ENCODE results near the gene MOB3B. TPM values are rescaled to one million over a fixed set of nuclear protein-coding genes. Genes with fewer than 3 reads are reported as not detected.

The MOB3B gene
- total and polyA plus RNA-seq, 10 of the 15 experiments (the other 5 are each of a cell fraction or from before 2014, with no cell fraction given): 0.44 to 2.7 (median 0.91) TPM

DNA sequence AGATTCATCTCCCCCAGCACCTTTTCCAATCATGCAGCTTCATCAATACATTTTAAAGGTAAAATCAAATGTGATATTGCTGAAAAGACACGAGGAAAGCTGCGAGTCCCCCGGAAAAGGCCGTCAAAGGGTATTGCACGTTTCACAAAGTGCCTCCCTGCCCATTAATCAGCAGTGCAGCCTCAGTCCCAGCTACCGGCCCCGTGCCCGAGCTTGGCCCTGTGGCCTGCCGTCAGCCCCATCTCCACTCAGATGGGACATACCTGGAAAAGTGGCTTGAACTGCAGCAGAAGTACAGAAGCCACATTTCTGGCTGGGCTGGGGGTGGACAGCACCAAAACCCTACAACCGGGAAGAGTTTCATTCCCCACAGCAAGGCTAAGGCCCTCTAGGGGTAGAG lies 192.8 kb downstream of the MOB3B start (continued):
- TF ChIP-seq KDM1A (IDR thresholded peaks at IDR 0.05; ENCODE audit: borderline replicate concordance): no peak
- TF ChIP-seq, protein P1, sequence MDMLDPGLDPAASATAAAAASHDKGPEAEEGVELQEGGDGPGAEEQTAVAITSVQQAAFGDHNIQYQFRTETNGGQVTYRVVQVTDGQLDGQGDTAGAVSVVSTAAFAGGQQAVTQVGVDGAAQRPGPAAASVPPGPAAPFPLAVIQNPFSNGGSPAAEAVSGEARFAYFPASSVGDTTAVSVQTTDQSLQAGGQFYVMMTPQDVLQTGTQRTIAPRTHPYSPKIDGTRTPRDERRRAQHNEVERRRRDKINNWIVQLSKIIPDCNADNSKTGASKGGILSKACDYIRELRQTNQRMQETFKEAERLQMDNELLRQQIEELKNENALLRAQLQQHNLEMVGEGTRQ (IDR thresholded peaks at IDR 0.05; ENCODE audit: borderline replicate concordance, low read depth, low read length): no peak

DNA sequence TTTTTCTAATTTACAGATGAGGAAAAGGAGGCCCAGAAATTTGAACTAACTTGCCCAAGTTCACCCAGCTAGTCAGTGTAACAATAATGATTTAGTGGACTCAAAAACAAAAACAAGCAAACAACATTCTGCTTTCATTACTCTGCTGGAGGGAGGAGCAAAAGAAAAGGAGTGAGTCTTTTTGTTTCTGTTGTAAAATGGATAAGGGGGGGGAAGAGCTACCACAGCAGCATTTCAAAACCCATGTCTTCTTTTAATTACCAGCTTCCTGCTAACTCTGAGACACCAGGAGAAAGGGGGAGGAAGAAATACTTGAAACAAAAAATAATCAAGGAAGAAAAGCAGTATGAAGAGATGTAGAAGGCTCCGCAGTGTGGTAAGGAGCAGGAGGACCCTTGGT lies 193.5 kb downstream of the MOB3B start:
- no peak for FAIRE-seq
- Histone ChIP-seq H2AFZ (ENCODE audit: control insufficient read depth, low read depth, low read length) (no peak overlapping the region), H3K4me3 (no peak overlapping the region), H3K27ac (ENCODE audit: control insufficient read depth, insufficient read depth) (no peak overlapping the region), H3K9ac (ENCODE audit: control insufficient read depth, insufficient read depth, low read length) (no peak overlapping the region), H3K9me3 (replicated peaks; ENCODE audit: control insufficient read depth, insufficient read depth, low read length) (no peaks in the 10 kb centered on the region), H3K27me3 (replicated peaks in 1 of 2; ENCODE audit: control insufficient read depth in 2 of 2, insufficient read depth in 2 of 2, low read length in 1 of 2) (no peaks in the 10 kb centered on the region), H4K20me1 (ENCODE audit: control insufficient read depth, insufficient read depth) (no peaks in the 10 kb centered on the region), H3K36me3 (ENCODE audit: control insufficient read depth in 2 of 2, insufficient read depth in 2 of 2, low read length in 1 of 2) (no peaks in the 10 kb centered on the region), H3K4me2 (ENCODE audit: control insufficient read depth, insufficient read depth) (no peak overlapping the region), H3K79me2 (ENCODE audit: control insufficient read depth, insufficient read depth, low read length) (no peaks in the 10 kb centered on the region), H3K4me1 (ENCODE audit: control insufficient read depth, insufficient read depth, low read length) (no peaks in the 10 kb centered on the region)
- 100% methylated on average over 1 of the region's 1 CpG for WGBS (ENCODE audit: insufficient coverage, insufficient replicate concordance, low lambda C conversion rate, missing lambda C conversion rate)
- in situ Hi-C loops (cut with MboI) (no loop called here), intact Hi-C loops (cut with micrococcal nuclease; ENCODE audit: unreplicated experiment) (loop anchor here (10.0 kb wide), 1 partner anchor 739 kb away; no protein-coding TSS in a partner anchor)
- no peak for ATAC-seq
- ChIA-PET SMC1A (ENCODE audit: uncharacterized antibody, unreplicated experiment) (interaction anchor here (0.8 to 5.4 kb wide), 5 partner anchors 17 to 202 kb away, joined by 4 to 88 read pairs (median 4); partner anchors contain the start of gene MOB3B), RAD21 (ENCODE audit: unreplicated experiment) (interaction anchor here (1.0 to 5.7 kb wide), 3 partner anchors 30 to 196 kb away, joined by 3 to 97 read pairs (median 4); partner anchors contain the start of gene MOB3B), POLR2A (interaction anchor here (0.7 kb wide), 1 partner anchor 193 kb away, joined by 3 read pairs; the partner anchor contains the start of gene MOB3B), CTCF (interaction anchor here (0.9 to 3.3 kb wide), 5 partner anchors 194 to 211 kb away, joined by 5 to 18 read pairs (median 9); partner anchors contain the start of gene MOB3B)
- DNase-seq (ENCODE audit: low read depth, low spot score): no peak
- BruUV-seq (replicated peaks): no TSS peak
- TF ChIP-seq DPF2 (IDR thresholded peaks at IDR 0.05) (no peak), MXI1 (IDR thresholded peaks at IDR 0.05; ENCODE audit: low read depth, low read length) (no peak), MEF2A (IDR thresholded peaks at IDR 0.05; ENCODE audit: insufficient read depth, low read depth, low read length) (no peak), MTA3 (IDR thresholded peaks at IDR 0.05; ENCODE audit: borderline replicate concordance, low read length) (no peak), PAX5 (IDR thresholded peaks at IDR 0.05; ENCODE audit: borderline replicate concordance, low read depth, low read length) (no peak)
- TF ChIP-seq, protein P2, sequence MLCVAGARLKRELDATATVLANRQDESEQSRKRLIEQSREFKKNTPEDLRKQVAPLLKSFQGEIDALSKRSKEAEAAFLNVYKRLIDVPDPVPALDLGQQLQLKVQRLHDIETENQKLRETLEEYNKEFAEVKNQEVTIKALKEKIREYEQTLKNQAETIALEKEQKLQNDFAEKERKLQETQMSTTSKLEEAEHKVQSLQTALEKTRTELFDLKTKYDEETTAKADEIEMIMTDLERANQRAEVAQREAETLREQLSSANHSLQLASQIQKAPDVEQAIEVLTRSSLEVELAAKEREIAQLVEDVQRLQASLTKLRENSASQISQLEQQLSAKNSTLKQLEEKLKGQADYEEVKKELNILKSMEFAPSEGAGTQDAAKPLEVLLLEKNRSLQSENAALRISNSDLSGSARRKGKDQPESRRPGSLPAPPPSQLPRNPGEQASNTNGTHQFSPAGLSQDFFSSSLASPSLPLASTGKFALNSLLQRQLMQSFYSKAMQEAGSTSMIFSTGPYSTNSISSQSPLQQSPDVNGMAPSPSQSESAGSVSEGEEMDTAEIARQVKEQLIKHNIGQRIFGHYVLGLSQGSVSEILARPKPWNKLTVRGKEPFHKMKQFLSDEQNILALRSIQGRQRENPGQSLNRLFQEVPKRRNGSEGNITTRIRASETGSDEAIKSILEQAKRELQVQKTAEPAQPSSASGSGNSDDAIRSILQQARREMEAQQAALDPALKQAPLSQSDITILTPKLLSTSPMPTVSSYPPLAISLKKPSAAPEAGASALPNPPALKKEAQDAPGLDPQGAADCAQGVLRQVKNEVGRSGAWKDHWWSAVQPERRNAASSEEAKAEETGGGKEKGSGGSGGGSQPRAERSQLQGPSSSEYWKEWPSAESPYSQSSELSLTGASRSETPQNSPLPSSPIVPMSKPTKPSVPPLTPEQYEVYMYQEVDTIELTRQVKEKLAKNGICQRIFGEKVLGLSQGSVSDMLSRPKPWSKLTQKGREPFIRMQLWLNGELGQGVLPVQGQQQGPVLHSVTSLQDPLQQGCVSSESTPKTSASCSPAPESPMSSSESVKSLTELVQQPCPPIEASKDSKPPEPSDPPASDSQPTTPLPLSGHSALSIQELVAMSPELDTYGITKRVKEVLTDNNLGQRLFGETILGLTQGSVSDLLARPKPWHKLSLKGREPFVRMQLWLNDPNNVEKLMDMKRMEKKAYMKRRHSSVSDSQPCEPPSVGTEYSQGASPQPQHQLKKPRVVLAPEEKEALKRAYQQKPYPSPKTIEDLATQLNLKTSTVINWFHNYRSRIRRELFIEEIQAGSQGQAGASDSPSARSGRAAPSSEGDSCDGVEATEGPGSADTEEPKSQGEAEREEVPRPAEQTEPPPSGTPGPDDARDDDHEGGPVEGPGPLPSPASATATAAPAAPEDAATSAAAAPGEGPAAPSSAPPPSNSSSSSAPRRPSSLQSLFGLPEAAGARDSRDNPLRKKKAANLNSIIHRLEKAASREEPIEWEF (IDR thresholded peaks at IDR 0.05; ENCODE audit: insufficient replicate concordance, low read depth, low read length): no peak
- TF ChIP-seq, protein P3, sequence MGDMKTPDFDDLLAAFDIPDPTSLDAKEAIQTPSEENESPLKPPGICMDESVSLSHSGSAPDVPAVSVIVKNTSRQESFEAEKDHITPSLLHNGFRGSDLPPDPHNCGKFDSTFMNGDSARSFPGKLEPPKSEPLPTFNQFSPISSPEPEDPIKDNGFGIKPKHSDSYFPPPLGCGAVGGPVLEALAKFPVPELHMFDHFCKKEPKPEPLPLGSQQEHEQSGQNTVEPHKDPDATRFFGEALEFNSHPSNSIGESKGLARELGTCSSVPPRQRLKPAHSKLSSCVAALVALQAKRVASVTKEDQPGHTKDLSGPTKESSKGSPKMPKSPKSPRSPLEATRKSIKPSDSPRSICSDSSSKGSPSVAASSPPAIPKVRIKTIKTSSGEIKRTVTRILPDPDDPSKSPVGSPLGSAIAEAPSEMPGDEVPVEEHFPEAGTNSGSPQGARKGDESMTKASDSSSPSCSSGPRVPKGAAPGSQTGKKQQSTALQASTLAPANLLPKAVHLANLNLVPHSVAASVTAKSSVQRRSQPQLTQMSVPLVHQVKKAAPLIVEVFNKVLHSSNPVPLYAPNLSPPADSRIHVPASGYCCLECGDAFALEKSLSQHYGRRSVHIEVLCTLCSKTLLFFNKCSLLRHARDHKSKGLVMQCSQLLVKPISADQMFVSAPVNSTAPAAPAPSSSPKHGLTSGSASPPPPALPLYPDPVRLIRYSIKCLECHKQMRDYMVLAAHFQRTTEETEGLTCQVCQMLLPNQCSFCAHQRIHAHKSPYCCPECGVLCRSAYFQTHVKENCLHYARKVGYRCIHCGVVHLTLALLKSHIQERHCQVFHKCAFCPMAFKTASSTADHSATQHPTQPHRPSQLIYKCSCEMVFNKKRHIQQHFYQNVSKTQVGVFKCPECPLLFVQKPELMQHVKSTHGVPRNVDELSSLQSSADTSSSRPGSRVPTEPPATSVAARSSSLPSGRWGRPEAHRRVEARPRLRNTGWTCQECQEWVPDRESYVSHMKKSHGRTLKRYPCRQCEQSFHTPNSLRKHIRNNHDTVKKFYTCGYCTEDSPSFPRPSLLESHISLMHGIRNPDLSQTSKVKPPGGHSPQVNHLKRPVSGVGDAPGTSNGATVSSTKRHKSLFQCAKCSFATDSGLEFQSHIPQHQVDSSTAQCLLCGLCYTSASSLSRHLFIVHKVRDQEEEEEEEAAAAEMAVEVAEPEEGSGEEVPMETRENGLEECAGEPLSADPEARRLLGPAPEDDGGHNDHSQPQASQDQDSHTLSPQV (IDR thresholded peaks at IDR 0.05): no peak

Measured in GM12878 (cell line).